Dermis microvascular lymphatic vessel endothelial cell (primary cell): Measurements from ENCODE around the gene MEIS3. TPM values are rescaled to one million over a fixed set of nuclear protein-coding genes. Genes with fewer than 3 reads are reported as not detected.
"Not testable (repeated sequence)": the region's sequence is repeated elsewhere in the genome, so short reads cannot be mapped to it uniquely, and the experiment has no call there.

ENCODE experiments used
- DNase-seq, 2 donors: peaks; one replicate each; pipeline versions ENCODE4 v3.0.0 to v3.0.0-alpha.2; 2010; ENCODE audit warnings: low read depth in 2 of 2
- total RNA-seq: library from RNA; depleted of rRNA; stranded (reverse); fragments of >200 nt; gene quantifications from 2 replicates; pipeline ENCODE4 v1.2.1, GENCODE V29; 2014

The MEIS3 gene
- total RNA-seq, 1 donor from 2014 or later = 0.26 TPM

DNA sequence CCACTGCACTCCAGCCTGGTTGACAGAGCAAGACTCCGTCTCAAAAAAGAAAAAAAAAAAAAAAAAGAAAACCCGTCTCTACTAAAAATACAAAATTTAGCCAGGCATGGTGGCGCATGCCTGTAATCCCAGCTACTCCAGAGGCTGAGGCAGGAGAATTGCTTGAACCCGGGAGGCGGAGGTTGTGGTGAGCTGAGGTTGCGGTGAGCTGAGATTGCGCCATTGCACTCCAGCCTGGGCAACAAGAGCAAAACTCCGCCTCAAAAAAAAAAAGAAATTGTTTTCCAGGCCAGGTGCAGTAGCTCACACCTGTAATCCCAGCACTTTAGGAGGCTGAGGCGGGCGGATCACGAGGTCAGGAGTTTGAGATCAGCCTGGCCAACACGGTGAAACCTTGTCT is 32.7 kb downstream of the MEIS3 start:
- DNase-seq = not testable (repeated sequence)

DNA sequence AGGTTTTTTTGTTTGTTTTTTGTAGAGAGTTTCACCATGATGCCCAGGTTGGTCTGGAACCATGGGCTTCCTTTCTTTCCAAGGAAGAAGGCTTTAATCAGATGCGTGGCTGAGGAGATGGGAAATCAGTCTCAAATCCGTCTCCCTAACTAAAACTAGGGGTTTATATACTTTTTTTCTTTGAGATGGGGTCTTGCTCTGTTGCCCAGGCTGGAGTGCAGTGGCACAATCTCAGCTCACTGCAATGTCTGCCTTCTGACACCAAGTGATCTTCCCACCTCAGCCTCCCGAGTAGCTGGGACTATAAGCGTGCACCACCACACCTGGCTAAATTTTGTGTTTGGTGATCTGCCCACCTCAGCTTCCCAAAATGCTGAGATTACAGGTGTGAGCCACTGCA is 34.8 kb downstream of the MEIS3 start:
- not testable (repeated sequence) for DNase-seq

DNA sequence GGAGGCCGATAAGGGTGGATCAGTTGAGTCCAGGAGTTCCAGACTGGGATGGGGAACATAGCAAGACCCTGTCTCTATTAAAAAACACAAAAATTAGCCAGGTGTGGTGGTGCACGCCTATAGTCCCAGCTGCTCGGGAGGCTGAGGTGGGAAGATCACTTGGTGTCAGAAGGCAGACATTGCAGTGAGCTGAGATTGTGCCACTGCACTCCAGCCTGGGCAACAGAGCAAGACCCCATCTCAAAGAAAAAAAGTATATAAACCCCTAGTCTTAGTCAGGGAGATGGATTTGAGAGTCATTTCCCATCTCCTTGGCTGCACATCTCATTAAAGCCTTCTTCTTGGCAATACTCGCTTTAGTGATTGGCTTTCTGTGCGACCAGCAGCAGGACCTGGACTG is 35.4 kb downstream of the MEIS3 start:
- DNase-seq = not testable (repeated sequence)

DNA sequence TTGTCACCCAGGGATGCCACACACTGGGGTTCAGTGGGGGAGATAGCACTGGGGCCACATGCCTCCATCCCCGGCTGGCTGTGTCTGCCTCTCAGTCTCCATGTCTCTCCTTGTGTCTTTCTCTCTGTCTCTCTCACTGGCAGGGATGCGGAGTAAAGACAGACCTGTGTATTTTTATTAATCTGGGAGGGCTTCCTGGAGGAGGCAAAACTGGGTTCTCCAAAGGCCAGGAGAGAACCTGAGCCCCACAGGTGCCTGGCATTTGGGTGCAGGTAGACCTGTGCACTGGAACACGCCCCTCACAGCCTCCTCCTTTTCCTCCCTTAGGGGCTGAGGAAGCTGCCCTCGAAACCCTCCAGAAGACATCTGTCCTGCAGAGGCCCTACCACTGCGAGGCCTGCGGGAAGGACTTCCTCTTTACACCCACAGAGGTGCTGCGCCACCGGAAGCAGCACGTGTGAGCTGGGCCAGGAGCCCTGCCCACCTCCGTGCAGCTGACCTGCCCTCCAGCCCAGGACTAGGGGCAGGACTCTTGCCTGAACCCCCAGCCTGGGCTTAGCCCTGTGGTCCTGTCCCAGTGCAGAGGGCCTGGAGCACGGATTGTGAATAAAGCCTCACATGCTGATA is 37.6 kb downstream of the MEIS3 start:
- no peak for DNase-seq

DNA sequence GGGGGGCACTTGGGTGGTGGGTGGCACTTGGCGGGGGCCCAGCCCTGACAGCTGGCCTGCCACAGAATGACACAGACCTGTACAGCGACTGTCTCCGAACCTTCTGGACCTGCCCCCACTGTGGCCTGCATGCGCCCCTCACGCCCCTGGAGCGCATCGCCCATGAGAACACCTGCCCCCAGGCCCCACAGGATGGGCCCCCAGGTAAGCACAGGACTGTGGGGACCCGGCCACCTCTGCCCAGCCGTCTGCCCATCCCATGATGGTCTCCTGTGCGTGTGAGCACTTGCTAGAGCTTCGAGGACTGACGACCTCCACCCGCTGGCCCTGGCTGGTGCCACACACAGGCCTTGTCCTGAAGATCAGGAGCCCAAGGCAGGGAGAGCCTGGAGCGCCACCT is 38.2 kb downstream of the MEIS3 start:
- DNase-seq = no peak

DNA sequence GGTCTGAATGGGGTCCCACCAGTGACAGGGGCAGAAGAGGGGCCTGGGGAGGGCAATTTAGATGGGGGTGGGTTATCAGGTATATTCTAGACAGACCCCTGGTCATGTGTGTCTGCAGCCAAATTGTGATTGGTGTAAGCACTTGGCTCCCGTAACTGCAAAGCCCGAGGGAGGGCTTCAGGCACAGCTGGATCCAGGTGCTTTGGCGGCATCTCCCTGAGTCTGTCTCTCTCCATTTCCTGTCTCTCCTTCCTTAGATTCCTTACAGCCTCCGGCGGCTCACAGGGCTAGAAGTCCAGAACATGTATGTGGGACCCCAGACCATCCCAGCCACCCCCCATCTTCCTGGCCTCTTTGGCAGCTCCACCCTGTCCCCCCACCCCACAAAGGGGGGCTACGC is 38.8 kb downstream of the MEIS3 start:
- DNase-seq = no peak

DNA sequence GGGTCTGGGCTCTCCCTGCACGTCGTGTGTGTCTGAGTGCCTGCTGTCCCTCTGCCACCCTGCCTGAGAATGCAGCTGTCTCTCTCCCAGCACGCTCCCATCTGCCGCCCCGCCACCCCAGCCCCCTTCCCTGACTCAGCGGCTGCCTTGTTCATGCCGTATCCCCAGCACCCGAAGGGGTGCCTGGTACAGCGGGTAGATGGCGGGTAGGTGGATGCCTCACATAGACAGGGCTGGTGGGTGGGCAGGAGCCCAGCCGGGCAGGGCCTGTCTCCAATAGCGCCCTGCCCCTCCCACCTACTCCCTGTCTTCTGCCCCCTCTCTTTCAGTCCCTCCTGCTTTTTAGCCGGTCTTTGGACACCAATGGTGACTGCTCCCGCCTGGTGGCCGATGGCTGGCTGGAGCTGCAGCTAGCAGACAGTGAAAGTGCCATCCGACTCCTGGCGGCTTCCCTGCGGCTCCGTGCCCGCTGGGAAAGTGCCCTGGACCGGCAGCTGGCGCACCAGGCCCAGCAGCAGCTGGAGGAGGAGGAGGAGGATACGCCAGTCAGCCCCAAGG is 39.9 kb downstream of the MEIS3 start:
- DNase-seq = no peak

DNA sequence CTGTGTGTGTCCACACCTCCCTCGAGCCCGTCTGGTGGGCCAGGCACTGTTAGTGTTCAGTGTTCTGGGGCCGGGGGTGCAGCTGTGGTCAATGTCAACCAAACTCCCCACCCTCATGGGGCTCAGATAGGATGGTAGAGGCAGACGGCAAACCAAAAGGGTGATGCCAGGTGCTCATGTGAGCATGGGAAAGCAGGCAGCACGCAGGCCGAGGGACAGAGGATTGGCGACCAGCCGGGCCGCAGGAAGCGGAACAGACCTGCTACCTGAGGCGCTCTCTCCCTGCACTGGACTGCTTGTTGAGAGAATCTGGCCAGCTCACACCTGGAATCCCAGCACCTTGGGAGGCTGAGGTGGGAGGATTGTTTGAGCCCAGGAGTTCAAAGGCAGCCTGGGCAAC is 41.1 kb downstream of the MEIS3 start:
- DNase-seq = no peak

DNA sequence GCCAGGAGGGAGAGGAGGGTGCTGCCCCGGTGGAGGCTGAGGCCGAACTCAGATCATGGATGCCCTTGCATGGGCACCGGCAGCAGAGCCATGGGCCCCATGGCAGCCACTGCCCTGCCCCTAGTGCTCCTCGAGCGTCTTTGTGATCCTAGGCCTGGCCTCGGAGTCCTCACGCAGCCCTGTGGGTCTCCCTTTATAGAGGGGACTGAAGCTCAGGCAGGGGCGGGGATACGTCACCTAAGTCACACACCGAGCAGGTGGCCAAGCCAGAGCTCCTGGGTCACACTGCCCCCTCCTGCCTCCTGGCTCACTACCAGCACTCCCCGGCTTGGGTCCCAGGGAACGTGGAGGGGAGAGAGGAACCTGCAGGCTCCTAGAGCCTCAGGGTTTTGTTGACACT is 41.5 kb downstream of the MEIS3 start:
- DNase-seq = no peak

DNA sequence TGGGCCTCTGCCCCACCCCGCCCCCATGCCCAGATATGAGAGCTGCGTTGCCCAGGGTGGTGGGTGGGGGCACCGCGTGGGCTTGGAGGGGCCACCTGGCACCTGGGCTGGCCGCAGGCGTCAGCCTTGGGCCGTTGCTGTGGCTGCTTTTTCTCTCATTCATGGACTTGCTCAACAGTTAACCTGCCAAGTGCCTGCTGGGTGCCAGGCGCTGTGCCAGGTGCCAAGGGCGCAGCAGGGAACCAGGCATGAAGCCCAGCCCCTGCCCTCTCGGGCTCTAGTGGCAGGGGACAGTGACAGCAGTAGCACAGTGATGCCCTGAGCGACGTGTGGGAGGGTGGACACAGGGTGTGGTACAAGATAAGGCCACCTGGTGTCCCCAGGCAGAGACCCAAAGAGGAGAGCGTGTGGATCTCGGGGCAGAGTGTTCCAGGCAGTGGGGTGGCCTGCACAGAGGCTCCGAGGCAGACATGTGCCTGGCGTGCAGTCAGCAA is 42.1 kb downstream of the MEIS3 start:
- no peak for DNase-seq

DNA sequence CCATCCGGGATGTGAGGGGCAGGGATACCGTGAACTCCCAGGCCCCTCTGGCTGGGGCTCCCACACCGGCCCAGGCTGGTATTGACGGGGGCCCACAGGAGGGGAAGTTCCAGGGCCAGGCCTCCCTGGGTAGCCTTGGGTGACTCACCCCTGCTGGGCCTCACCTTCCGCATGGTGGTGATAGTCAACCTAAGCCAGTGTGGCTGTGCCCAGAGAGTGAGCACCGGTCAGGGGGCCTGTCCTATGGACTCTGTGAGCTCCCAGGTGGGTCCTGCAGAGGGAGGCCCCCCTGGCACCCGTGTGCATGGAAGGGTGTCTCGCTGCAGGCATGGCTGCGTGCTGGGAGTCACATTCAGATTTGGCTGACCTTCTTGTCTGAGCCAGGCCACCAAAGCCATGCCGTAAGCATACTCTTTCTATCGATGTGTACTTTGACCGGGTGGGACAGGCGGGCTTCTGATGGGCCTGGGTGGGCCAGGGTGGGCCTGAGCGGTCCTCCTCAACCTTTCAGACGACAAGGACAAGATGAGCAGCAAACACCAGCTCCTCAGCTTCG is 42.7 kb downstream of the MEIS3 start:
- DNase-seq = no peak

DNA sequence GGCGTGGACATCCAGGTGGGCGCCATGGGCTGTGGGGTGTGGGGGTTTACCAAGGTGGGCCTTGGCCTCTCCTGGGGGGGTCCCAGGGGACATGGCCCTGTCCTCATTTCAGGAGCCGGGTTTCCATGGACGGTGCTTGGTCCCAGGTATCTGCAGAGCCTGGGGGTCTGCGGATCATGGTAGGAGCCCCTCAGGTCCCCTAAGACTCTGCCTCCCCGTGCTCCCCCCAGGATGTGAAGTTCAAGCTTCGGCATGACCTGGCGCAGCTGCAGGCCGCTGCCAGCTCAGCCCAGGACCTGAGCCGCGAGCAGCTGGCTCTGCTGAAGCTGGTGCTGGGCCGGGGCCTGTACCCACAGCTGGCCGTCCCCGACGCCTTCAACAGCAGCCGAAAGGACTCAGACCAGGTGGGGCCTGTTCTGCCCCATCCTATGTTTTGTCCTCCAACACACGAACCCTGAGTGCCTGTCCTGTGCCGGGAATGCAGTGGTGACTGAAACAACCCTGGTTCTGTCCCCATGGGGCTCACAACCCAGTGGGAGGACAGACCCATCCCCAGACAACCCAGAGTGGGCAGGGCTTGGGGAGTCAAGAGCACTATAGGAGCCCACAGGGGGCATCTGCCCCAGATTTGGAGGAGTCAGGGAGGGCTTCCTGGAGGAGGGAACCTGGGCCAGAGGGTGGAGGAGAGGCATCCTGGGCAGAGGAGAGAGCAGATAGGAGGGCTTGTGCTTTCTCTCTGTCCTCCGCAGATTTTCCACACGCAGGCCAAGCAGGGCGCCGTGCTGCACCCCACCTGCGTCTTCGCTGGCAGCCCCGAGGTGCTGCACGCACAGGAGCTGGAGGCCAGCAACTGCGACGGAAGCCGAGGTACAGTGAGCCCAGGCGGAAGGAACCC is 43.4 kb downstream of the MEIS3 start:
- no peak for DNase-seq

DNA sequence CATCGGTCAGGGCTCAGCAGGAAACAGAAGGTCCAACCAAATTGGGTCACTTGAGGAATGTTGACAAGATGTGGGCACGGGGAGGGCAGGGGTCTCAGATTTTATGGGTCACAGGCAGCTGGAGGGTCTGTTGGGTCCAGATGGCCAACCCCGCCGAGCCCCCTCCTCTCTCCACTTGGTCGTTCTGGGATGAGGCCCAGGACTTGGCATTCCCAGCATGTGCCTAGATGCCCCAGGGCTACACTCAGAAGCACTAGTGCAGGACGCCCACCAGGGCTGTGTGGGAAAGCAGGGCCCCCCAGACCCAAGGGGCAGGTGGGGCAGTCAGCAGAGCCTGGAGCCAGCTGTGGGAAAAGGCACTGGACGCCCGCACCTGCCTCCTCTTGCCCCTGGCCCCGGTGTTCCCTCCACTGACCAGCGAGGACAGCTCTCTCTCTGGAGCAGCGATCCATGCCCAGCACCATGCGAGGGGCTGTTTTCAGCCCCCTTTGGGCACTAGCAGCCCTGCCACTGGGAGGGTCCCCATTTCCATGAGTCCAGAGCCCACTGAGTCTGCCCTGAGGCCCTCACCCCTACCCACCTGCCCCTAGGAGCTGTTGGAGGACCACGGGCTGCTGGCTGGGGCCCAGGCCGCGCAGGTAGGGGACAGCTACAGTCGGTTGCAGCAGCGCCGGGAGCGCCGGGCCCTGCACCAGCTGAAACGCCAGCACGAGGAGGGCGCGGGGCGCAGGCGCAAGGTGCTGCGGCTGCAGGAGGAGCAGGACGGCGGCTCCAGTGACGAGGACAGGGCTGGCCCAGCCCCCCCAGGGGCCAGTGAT is 44.2 kb downstream of the MEIS3 start:
- no peak for DNase-seq

DNA sequence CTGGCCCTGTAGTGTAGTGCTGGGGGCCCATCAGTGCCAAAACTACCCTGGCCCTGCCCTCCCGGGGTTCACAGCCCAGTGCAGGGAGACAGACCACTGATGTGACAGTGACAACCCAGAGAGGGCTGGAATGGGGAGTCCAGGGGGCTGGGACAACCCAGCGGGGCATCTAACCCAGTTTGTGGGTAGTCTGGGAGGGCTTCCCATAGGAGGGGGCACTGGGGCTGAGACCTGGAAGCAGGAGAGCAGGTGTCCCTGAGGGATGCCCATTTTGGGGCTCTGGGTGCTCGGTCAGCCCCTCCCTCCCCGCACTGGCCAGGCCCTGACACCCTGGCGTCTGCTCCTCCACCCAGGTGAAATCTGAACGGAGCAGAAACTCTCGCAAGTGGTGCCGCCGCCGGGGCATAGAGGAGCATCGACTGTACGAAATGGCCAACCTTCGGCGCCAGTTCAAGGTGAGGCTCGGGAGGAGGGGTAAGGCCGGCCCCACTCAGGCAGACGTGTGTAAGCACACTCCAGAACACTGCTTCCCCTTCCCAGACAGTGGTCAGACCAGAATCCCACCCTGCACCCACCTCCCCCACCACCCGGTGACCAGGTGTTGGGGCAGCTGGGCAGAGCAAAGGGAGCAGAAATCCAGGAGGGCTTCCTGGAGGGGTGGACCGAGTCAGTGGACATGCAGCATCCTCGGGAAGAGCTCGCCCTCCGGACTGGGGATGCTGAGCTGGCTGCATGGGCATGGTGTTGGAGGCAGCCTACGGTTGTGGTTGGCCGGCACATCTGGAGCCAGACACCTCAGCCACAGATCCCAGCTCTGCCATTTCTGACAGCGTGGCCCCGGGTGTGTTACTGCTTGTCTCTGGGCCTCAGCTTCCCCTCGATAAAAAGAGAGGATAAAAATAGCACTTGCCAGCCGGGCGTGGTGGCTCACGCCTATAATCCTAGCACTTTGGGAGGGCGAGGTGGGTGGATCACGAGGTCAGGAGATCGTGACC is 45.8 kb downstream of the MEIS3 start:
- DNase-seq = no peak

DNA sequence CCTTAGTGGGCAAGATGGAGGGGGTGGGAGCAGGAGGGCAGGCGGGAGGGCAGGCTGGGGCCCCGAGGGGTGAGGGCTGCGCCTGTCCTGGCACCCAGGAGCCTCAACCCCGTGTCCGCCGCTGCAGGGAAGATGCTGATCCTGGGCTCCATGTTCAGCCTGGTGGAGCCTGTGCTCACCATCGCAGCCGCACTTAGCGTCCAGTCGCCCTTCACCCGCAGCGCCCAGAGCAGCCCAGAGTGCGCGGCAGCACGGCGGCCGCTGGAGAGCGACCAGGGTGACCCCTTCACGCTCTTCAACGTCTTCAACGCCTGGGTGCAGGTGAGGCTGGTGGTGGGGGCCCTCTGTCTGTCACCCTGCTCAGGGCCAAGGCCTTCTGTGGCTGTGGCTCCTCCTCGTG is 46.7 kb downstream of the MEIS3 start:
- DNase-seq = no peak

DNA sequence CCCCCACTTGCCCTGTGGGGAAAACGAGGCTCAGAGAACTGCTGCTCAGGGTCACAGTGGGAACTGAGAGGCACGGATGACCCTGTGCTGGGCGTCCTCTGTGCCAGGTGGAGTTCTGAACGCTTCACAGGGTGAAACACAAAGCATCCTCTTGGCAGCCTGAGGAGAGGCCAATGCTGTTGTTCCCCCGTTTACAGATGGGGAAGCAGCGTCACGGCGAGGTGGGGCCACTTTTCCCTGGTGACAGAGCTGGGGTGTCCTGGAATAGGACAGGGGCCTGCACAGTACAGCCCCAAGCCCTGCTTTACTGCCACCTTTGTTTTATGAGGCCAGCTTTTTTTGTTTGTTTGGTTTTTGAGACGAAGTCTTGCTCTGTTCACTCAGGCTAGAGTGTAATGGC is 48.1 kb downstream of the MEIS3 start:
- no peak for DNase-seq

DNA sequence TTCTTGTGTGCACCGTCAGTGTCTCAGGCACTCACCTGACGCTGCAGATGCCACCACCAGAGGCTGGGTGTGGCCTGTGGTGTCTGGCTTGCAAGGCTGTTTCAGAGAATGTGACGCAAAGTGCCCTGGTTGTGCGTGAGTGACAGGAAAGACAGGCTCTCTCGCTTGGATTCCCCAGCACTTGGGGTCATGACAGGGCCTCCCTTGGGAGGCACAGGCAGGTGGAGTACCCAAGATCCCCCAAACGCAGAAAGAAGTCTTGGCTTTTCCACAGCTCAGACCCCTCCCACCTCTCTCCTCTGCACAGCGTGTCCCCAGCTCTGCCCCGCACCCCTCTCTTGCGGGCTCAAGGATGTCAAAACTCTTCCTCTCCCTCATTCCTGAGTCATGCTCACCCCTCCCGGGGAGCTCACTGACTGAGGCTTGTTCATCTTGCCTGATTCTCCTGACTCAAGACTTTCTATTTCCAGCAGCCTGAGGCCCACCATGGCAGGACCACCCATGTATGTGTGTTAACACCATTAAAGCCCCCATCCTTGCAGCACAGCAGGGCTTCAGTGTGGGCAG is 49.2 kb downstream of the MEIS3 start:
- DNase-seq = no peak

DNA sequence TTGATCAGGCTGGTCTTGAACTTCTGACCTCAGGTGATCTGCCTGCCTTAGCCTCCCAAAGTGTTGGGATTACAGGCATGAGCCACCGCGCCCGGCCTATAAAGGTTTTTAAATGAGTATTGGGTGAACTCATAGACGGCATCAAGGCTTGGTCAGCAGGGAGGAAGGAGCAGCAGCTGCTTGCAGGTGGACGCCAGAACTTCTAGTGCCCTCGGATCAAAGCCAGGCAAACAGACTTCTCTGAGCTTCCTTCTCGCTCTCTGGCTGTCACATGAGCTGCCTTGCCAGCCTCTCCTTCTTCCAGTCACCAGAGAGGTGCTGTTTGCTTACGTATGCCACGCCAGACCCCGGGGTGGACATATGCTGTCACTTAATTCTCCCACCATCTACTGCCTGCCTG is 53.9 kb downstream of the MEIS3 start:
- not testable (repeated sequence) for DNase-seq

DNA sequence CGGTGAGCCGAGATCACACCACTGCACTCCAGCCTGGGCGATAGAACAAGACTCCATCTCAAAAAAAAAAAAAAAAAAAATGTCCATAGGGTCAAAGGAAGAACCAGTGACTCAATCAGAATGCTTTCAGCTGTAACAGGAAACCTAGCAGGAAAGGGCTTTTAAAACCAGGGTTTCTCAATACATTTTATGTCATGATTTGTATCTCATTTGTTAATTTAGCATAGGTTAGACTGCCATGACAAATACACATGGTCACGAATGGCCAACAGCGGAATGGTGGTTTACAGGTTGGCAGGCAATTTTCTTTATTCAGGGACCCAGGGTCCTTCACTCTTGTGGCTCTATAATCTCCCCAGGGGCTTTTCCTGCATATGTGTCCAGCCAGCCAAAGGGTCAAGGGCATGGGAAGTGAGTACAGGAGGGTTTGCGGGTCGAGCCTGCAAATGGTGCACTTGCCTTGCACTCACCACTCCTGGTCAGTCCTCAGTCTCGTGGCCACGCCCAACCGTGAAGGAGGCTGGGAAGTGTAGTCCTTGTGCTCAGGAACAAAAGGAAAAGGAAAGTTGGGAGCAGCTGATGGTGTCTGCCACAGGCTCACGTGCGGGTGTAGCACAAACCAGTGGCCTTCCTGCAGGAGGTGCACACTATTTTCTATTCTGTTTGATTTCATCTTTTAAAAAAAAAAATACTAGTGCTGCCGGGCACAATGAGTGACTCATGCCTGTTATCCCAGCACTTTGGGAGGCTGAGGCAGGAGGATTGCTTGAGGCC is 55.4 kb downstream of the MEIS3 start:
- DNase-seq = peak; percentile 63 to 77
